SKM-1 (cell line): ENCODE measurements around the gene OLFML1.

Experiments
- DNase-seq: peaks from one replicate; lab custom pipeline; 2025; ENCODE audit not compliant: unreplicated experiment; lab: John Stamatoyannopoulos, UW

Gene OLFML1

GRCh38 chr11:7473717-7474116 is 11.6 kb upstream of the OLFML1 start:
- no peak for DNase-seq

- no peak for DNase-seq
Observed at GRCh38 chr11:7480113-7480512, 5.2 kb upstream of the OLFML1 start.

- no peak for DNase-seq
Observed at GRCh38 chr11:7484131-7484530, 1.2 kb upstream of the OLFML1 start.

GRCh38 chr11:7484645-7485044 is 661 bp upstream of the OLFML1 start:
- DNase-seq = no peak

GRCh38 chr11:7486098-7486780 is 933 bp downstream of the OLFML1 start:
- no peak for DNase-seq

- DNase-seq = no peak
Observed at GRCh38 chr11:7486781-7487140, 1.5 kb downstream of the OLFML1 start.

GRCh38 chr11:7487360-7487759 is 2.1 kb downstream of the OLFML1 start:
- DNase-seq = no peak

- no peak for DNase-seq
Observed at GRCh38 chr11:7488681-7489080, 3.4 kb downstream of the OLFML1 start.

GRCh38 chr11:7489376-7489775 is 4.1 kb downstream of the OLFML1 start:
- no peak for DNase-seq

- DNase-seq = no peak
Observed at GRCh38 chr11:7490054-7490453, 4.7 kb downstream of the OLFML1 start.

GRCh38 chr11:7490535-7490934 is 5.2 kb downstream of the OLFML1 start:
- DNase-seq = no peak

GRCh38 chr11:7492253-7492652 is 6.9 kb downstream of the OLFML1 start:
- no peak for DNase-seq

GRCh38 chr11:7493670-7494069 is 8.4 kb downstream of the OLFML1 start:
- no peak for DNase-seq

GRCh38 chr11:7494086-7494745 is 8.9 kb downstream of the OLFML1 start:
- peak; percentile 43 for DNase-seq

GRCh38 chr11:7495882-7496551 is 10.7 kb downstream of the OLFML1 start:
- peak; percentile 74 for DNase-seq

GRCh38 chr11:7498193-7498592 is 12.9 kb downstream of the OLFML1 start:
- DNase-seq = no peak

- DNase-seq = no peak
Observed at GRCh38 chr11:7499081-7499480, 13.8 kb downstream of the OLFML1 start.

GRCh38 chr11:7500251-7500650 is 14.9 kb downstream of the OLFML1 start:
- no peak for DNase-seq

GRCh38 chr11:7501251-7501650 is 15.9 kb downstream of the OLFML1 start:
- DNase-seq = no peak

GRCh38 chr11:7501894-7502293 is 16.6 kb downstream of the OLFML1 start:
- no peak for DNase-seq

- DNase-seq = no peak
Observed at GRCh38 chr11:7506243-7506642, 20.9 kb downstream of the OLFML1 start.

GRCh38 chr11:7508087-7508486 is 22.8 kb downstream of the OLFML1 start:
- DNase-seq = no peak
